Activated CD4-positive, alpha-beta T cell treated with anti-CD3 and anti-CD28 coated beads, Interleukin-2, amount 50 U/mL, for 48 hours (primary cell): Measurements from ENCODE around the gene ZBTB20.

Experiments
- DNase-seq, 2 experiments: peaks; one replicate each; pipeline ENCODE4 v3.0.0-alpha.2; 2020

Gene ZBTB20

GRCh38 chr3:114745322-114746240 is 401.5 kb downstream of the ZBTB20 start:
- no peak for DNase-seq

GRCh38 chr3:114743746-114744485 is 403.2 kb downstream of the ZBTB20 start:
- DNase-seq = no peak

- no peak for DNase-seq
Measured at GRCh38 chr3:114741066-114741465, 406.0 kb downstream of the ZBTB20 start.

- DNase-seq = no peak
Measured at GRCh38 chr3:114739627-114740026, 407.5 kb downstream of the ZBTB20 start.

GRCh38 chr3:114732353-114732752 is 414.7 kb downstream of the ZBTB20 start:
- no peak for DNase-seq

GRCh38 chr3:114730397-114730796 is 416.7 kb downstream of the ZBTB20 start:
- DNase-seq = no peak

- no peak for DNase-seq
Measured at GRCh38 chr3:114727373-114727772, 419.7 kb downstream of the ZBTB20 start.

- DNase-seq = no peak
Measured at GRCh38 chr3:114725966-114726365, 421.1 kb downstream of the ZBTB20 start.

GRCh38 chr3:114722530-114722929 is 424.6 kb downstream of the ZBTB20 start:
- no peak for DNase-seq

GRCh38 chr3:114721864-114722263 is 425.2 kb downstream of the ZBTB20 start:
- DNase-seq = no peak

- no peak for DNase-seq
Measured at GRCh38 chr3:114721209-114721608, 425.9 kb downstream of the ZBTB20 start.

GRCh38 chr3:114718898-114719210 is 428.2 kb downstream of the ZBTB20 start:
- DNase-seq = no peak

- DNase-seq = no peak
Measured at GRCh38 chr3:114718071-114718897, 428.8 kb downstream of the ZBTB20 start.

- no peak for DNase-seq
Measured at GRCh38 chr3:114716916-114717315, 430.2 kb downstream of the ZBTB20 start.

- DNase-seq = no peak
Measured at GRCh38 chr3:114716126-114716525, 431.0 kb downstream of the ZBTB20 start.

GRCh38 chr3:114714957-114715460 is 432.1 kb downstream of the ZBTB20 start:
- no peak for DNase-seq

- no peak for DNase-seq
Measured at GRCh38 chr3:114714237-114714636, 432.9 kb downstream of the ZBTB20 start.

GRCh38 chr3:114712728-114713492 is 434.2 kb downstream of the ZBTB20 start:
- no peak for DNase-seq

GRCh38 chr3:114711321-114711886 is 435.7 kb downstream of the ZBTB20 start:
- DNase-seq = no peak

- no peak for DNase-seq
Measured at GRCh38 chr3:114709102-114709501, 438.0 kb downstream of the ZBTB20 start.

GRCh38 chr3:114707252-114707860 is 439.7 kb downstream of the ZBTB20 start:
- DNase-seq = no peak
